Ovary (tissue), 3 donors: ENCODE data around the gene ABHD10.

Source experiments
- EP300 ChIP-seq: sonication (generic); formaldehyde crosslinking; IDR thresholded peaks from one replicate; pipeline ENCODE4 v1.6.1; 2017; ENCODE audit warnings: antibody characterized with exemption
- TF ChIP-seq, protein P1 (sequence below), 3 donors: fragments of 450-650 bp in 2 of 3; fragments of 200-600 bp in 1 of 3; IDR thresholded peaks; one replicate each; pipeline versions ENCODE4 v1.5.1 to v1.8.0; 2016 to 2022; ENCODE audit warnings: antibody characterized with exemption in 3 of 3, mild to moderate bottlenecking in 1 of 3
- donor health status: DM: no; HTN: no; CAD: no.

DNA sequence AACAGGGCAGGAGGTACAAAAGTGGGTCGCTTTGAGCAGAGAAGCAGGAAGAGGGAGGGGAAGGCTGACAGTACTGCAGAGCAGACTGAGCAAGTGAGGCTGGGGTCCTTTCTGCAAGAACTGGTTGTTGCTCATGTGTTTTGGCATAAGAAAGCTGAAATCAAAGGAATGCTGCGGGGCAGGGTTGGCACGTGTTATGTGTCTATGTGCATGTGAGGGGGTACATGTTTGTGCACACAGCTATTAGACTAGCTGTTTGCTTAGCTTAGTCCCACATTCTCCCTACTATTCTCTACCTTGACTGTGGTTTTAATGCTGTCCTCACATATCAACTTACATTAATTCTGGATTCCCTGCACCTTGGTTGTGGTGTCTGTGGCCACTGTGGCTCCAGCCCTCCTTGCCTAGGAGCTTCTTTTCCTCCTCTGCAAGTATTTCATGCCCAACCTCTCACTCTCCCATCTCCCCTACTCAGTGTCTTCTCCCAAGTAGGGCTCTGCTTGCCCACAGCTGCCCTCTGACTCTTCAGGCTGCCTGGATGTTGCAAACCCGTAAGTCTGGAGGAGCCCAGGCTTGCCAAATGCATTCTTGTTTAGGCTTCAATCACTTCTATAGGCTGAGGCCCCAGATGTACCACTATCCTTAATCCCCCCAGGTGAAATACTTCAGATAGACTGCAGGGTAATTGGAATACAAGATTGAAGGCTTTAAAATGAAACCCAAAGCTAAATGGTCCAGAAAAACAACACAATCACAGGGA is 24.7 kb downstream of the ABHD10 start:
- TF ChIP-seq, protein P1, sequence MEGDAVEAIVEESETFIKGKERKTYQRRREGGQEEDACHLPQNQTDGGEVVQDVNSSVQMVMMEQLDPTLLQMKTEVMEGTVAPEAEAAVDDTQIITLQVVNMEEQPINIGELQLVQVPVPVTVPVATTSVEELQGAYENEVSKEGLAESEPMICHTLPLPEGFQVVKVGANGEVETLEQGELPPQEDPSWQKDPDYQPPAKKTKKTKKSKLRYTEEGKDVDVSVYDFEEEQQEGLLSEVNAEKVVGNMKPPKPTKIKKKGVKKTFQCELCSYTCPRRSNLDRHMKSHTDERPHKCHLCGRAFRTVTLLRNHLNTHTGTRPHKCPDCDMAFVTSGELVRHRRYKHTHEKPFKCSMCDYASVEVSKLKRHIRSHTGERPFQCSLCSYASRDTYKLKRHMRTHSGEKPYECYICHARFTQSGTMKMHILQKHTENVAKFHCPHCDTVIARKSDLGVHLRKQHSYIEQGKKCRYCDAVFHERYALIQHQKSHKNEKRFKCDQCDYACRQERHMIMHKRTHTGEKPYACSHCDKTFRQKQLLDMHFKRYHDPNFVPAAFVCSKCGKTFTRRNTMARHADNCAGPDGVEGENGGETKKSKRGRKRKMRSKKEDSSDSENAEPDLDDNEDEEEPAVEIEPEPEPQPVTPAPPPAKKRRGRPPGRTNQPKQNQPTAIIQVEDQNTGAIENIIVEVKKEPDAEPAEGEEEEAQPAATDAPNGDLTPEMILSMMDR (IDR thresholded peaks at IDR 0.05) = no peak
- no peak for TF ChIP-seq EP300
